HCT116 (cell line): ENCODE data around the gene ANO2.

Experiments used
- ATF3 ChIP-seq: IDR thresholded peaks from 2 replicates; pipeline ENCODE4 v1.6.1; 2012
- CBX3 ChIP-seq: IDR thresholded peaks from 2 replicates; pipeline ENCODE4 v1.6.1; 2012; ENCODE audit warnings: low read depth
- CEBPB ChIP-seq: IDR thresholded peaks from 2 replicates; pipeline ENCODE4 v1.6.1; 2012; ENCODE audit warnings: low read depth
- CTCF ChIP-seq, 3 experiments: fragments of 200-600 bp in 1 of 3; sonication (generic) in 1 of 3; IDR thresholded peaks in 2 of 3; conservative IDR thresholded peaks in 1 of 3; 2 replicates each; pipeline ENCODE4 v1.5.1; 2012 to 2017; ENCODE audit warnings: low read depth in 2 of 3, low read length in 2 of 3, antibody characterized with exemption in 1 of 3, borderline replicate concordance in 1 of 3, control low read depth in 1 of 3, mild to moderate bottlenecking in 1 of 3, mixed read lengths in 1 of 3, mixed run types in 1 of 3, moderate library complexity in 1 of 3; ENCODE audit not compliant: insufficient read depth in 1 of 3
- EZH2 ChIP-seq: fragments of 200-600 bp; sonication (generic); IDR thresholded peaks from 2 replicates; pipeline ENCODE4 v1.6.1; 2017; ENCODE audit warnings: antibody characterized with exemption, mixed run types
- MAX ChIP-seq: IDR thresholded peaks from 2 replicates; pipeline ENCODE4 v1.6.1; 2012
- POLR2A ChIP-seq: IDR thresholded peaks from 2 replicates; pipeline ENCODE4 v1.7.0; 2011; ENCODE audit warnings: borderline replicate concordance; ENCODE audit not compliant: insufficient read depth, insufficient read length; ENCODE audit errors: extremely low read depth
- POLR2AphosphoS5 ChIP-seq: IDR thresholded peaks from 2 replicates; pipeline ENCODE4 v1.6.1; 2011; ENCODE audit warnings: mild to moderate bottlenecking, low read depth, low read length, moderate library complexity
- RAD21 ChIP-seq: IDR thresholded peaks from 2 replicates; pipeline ENCODE4 v1.6.1; 2012; ENCODE audit warnings: low read depth, mild to moderate bottlenecking
- SP1 ChIP-seq: IDR thresholded peaks from 2 replicates; pipeline ENCODE4 v1.6.1; 2012; ENCODE audit warnings: low read depth
- SRF ChIP-seq: IDR thresholded peaks from 2 replicates; pipeline ENCODE4 v1.6.1; 2012; ENCODE audit warnings: low read depth
- ZNF274 ChIP-seq: fragments of 200-500 bp; sonication (Bioruptor generic); IDR thresholded peaks from 2 replicates; pipeline ENCODE4 v1.6.1; 2014; ENCODE audit warnings: mild to moderate bottlenecking, low read depth, low read length, inconsistent platforms

- TF ChIP-seq SRF (no peak), MAX (no peak), CTCF (IDR thresholded peaks at IDR 0.05 in 2 of 3, conservative IDR thresholded peaks at IDR 0.05 in 1 of 3; ENCODE audit: borderline replicate concordance in 1 of 3, insufficient read depth in 1 of 3, low read depth in 2 of 3, low read length in 2 of 3) (no peak), ZNF274 (no peak), POLR2AphosphoS5 (no peak), RAD21 (no peak), CBX3 (no peak), ATF3 (no peak), SP1 (no peak), POLR2A (no peak), EZH2 (no peak), CEBPB (no peak)
Observed at GRCh38 chr12:5582018-5582417, 363.0 kb downstream of the ANO2 start.
